Upper lobe of left lung (tissue), 4 donors: Measurements from ENCODE around the gene PTPRK.

ENCODE experiments used
- CTCF ChIP-seq, 6 experiments: fragments of 450-650 bp in 4 of 6; fragments of 200-600 bp in 2 of 6; sonication (generic) in 2 of 6; IDR thresholded peaks; one replicate each; pipeline ENCODE4 v1.5.1; 2016 to 2019; ENCODE audit warnings: antibody characterized with exemption in 6 of 6
- POLR2A ChIP-seq, 4 donors: fragments of 450-650 bp; IDR thresholded peaks; one replicate each; pipeline ENCODE4 v1.5.1; 2016 to 2017; ENCODE audit warnings: antibody characterized with exemption in 4 of 4, mild to moderate bottlenecking in 2 of 4
- POLR2AphosphoS5 ChIP-seq, 2 donors: sonication (generic); formaldehyde crosslinking; IDR thresholded peaks; one replicate each; pipeline ENCODE4 v1.5.1; 2017; ENCODE audit warnings: antibody characterized with exemption in 2 of 2

- no peak for TF ChIP-seq POLR2A (IDR thresholded peaks at IDR 0.05)
- no peak for TF ChIP-seq POLR2AphosphoS5 (IDR thresholded peaks at IDR 0.05)
- TF ChIP-seq CTCF (IDR thresholded peaks at IDR 0.05) = no peak
These were observed 55.6 kb downstream of the PTPRK start for GRCh38 chr6:128464790-128465189.
